ES-I3 (cell line): Measurements from ENCODE around the gene DNER.
"Not testable (repeated sequence)": the region's sequence is repeated elsewhere in the genome, so short reads cannot be mapped to it uniquely, and the experiment has no call there.

ENCODE experiments used
- H3K36me3 ChIP-seq: 2 replicates; pipeline ENCODE4 v1.6.1; 2013; ENCODE audit warnings: mild to moderate bottlenecking, low read length, control low read depth, moderate library complexity; ENCODE audit not compliant: insufficient read depth
- H3K4me1 ChIP-seq: 2 replicates; pipeline ENCODE4 v1.6.1; 2013; ENCODE audit warnings: mild to moderate bottlenecking, control low read depth, low read length; ENCODE audit not compliant: insufficient read depth
- H3K9ac ChIP-seq: 2 replicates; pipeline ENCODE4 v1.6.1; 2013; ENCODE audit warnings: low read depth, mild to moderate bottlenecking, low read length, moderate library complexity
- H3K9me3 ChIP-seq: 2 replicates; pipeline ENCODE4 v1.6.1; 2013; ENCODE audit warnings: mild to moderate bottlenecking, low read length, moderate library complexity; ENCODE audit not compliant: control insufficient read depth, insufficient read depth

DNER gene

GRCh38 chr2:229376866-229377265 lies 337.5 kb downstream of the DNER start:
- Histone ChIP-seq H3K36me3 (no peaks in the 10 kb centered on the region; the same call in 1 of the 2 replicates), H3K9me3 (peaks cover 3% of the 10 kb centered on the region; the same call in 1 of the 2 replicates), H3K4me1 (no peaks in the 10 kb centered on the region), H3K9ac (no peak overlapping the region)

- no peaks in the 10 kb centered on the region; the same call in 1 of the 2 replicates for H3K36me3 ChIP-seq
- no peaks in the 10 kb centered on the region for H3K4me1 ChIP-seq
- H3K9me3 ChIP-seq = no peaks in the 10 kb centered on the region
- H3K9ac ChIP-seq = no peak overlapping the region
These were observed 339.1 kb downstream of the DNER start for GRCh38 chr2:229375251-229375650.

GRCh38 chr2:229373311-229373710 lies 341.0 kb downstream of the DNER start:
- H3K9me3 ChIP-seq, H3K36me3 ChIP-seq, H3K4me1 ChIP-seq, H3K9ac ChIP-seq: not testable (repeated sequence)

- H3K36me3 ChIP-seq = no peaks in the 10 kb centered on the region; the same call in 1 of the 2 replicates
- H3K9me3 ChIP-seq = peaks cover 7% of the 10 kb centered on the region
- H3K4me1 ChIP-seq = no peaks in the 10 kb centered on the region
- no peak overlapping the region for H3K9ac ChIP-seq
These were observed 342.1 kb downstream of the DNER start for GRCh38 chr2:229372207-229372606.

- Histone ChIP-seq H3K9ac (no peak overlapping the region), H3K9me3 (peaks cover 7% of the 10 kb centered on the region), H3K4me1 (no peaks in the 10 kb centered on the region), H3K36me3 (no peaks in the 10 kb centered on the region; the same call in 1 of the 2 replicates)
These were observed 343.3 kb downstream of the DNER start for GRCh38 chr2:229371086-229371485.

- Histone ChIP-seq H3K4me1 (no peaks in the 10 kb centered on the region), H3K9ac (no peak overlapping the region), H3K36me3 (no peaks in the 10 kb centered on the region; the same call in 1 of the 2 replicates), H3K9me3 (peaks cover 7% of the 10 kb centered on the region)
These were observed 343.8 kb downstream of the DNER start for GRCh38 chr2:229370509-229370908.

- no peaks in the 10 kb centered on the region for H3K9me3 ChIP-seq
- no peak overlapping the region for H3K9ac ChIP-seq
These were observed 351.1 kb downstream of the DNER start for GRCh38 chr2:229363185-229363814.

GRCh38 chr2:229350883-229351282 lies 363.5 kb downstream of the DNER start:
- H3K9ac ChIP-seq = no peak overlapping the region
- H3K9me3 ChIP-seq = peaks cover 2% of the 10 kb centered on the region; the same call in 1 of the 2 replicates

More at GRCh38 chr2:229363185-229363814, 351.1 kb downstream of the DNER start:
- Histone ChIP-seq H3K4me1 (peaks cover 7% of the 10 kb centered on the region; the same call in 1 of the 2 replicates), H3K36me3 (no peaks in the 10 kb centered on the region)

GRCh38 chr2:229350117-229350805 lies 364.1 kb downstream of the DNER start:
- H3K9me3 ChIP-seq = peaks cover 2% of the 10 kb centered on the region; the same call in 1 of the 2 replicates
- H3K9ac ChIP-seq = no peak overlapping the region
- no peaks in the 10 kb centered on the region for H3K4me1 ChIP-seq
- H3K36me3 ChIP-seq = no peaks in the 10 kb centered on the region

More at GRCh38 chr2:229350883-229351282, 363.5 kb downstream of the DNER start:
- H3K36me3 ChIP-seq = no peaks in the 10 kb centered on the region
- no peaks in the 10 kb centered on the region for H3K4me1 ChIP-seq

GRCh38 chr2:229348128-229348527 lies 366.2 kb downstream of the DNER start:
- Histone ChIP-seq H3K9me3 (peaks cover 2% of the 10 kb centered on the region; the same call in 1 of the 2 replicates), H3K36me3 (no peaks in the 10 kb centered on the region), H3K4me1 (no peaks in the 10 kb centered on the region), H3K9ac (no peak overlapping the region)

- no peak overlapping the region for H3K9ac ChIP-seq
- no peaks in the 10 kb centered on the region for H3K36me3 ChIP-seq
- no peaks in the 10 kb centered on the region for H3K4me1 ChIP-seq
- H3K9me3 ChIP-seq = peaks cover 2% of the 10 kb centered on the region; the same call in 1 of the 2 replicates
These were observed 367.4 kb downstream of the DNER start for GRCh38 chr2:229346816-229347540.

GRCh38 chr2:229344955-229345354 lies 369.4 kb downstream of the DNER start:
- Histone ChIP-seq H3K9ac (no peak overlapping the region), H3K4me1 (no peaks in the 10 kb centered on the region), H3K36me3 (no peaks in the 10 kb centered on the region), H3K9me3 (peaks cover 2% of the 10 kb centered on the region; the same call in 1 of the 2 replicates)

- Histone ChIP-seq H3K9me3 (no peaks in the 10 kb centered on the region), H3K4me1 (no peaks in the 10 kb centered on the region), H3K36me3 (no peaks in the 10 kb centered on the region), H3K9ac (no peak overlapping the region)
These were observed 370.2 kb downstream of the DNER start for GRCh38 chr2:229344151-229344551.

- Histone ChIP-seq H3K9me3 (no peaks in the 10 kb centered on the region), H3K4me1 (no peaks in the 10 kb centered on the region), H3K9ac (no peak overlapping the region), H3K36me3 (no peaks in the 10 kb centered on the region)
These were observed 370.7 kb downstream of the DNER start for GRCh38 chr2:229343661-229344060.
